K562 (cell line): Measurements from ENCODE around the gene WDR90. TPM values are rescaled to one million over a fixed set of nuclear protein-coding genes. Genes with fewer than 3 reads are reported as not detected.
A peak's percentile ranks its signal among the peaks of the same experiment; 100 is the strongest.

Experiments used
- ATAC-seq: fragments of 200-7000 bp; cut with Tn5 transposase; 3 replicates; pipeline ENCODE4 v1.9.1; 2020; ENCODE audit warnings: moderate library complexity
- BruUV-seq: library from RNA; stranded (reverse); fragments of 400-500 nt; replicated peaks from 2 replicates; lab custom pipeline; 2021; lab: Mats Ljungman, UMichigan
- CTCF ChIA-PET: fragments of 300-600 bp; formaldehyde crosslinking; extraction: SDS; loops from one replicate; lab custom pipeline; 2021; ENCODE audit warnings: low intra/inter-chr PET ratio; lab: Yijun Ruan, JAX
- POLR2A ChIA-PET: fragments of 300-600, 350-650 bp; sonication (Branson Sonifier 250); formaldehyde crosslinking; extraction: SDS; loops from one replicate; lab custom pipeline; 2021; ENCODE audit warnings: antibody characterized with exemption, inconsistent platforms; lab: Yijun Ruan, JAX
- DNase-seq, 4 experiments: peaks; one replicate each; pipeline versions ENCODE4 v3.0.0 to v3.0.0-alpha.2; 2011 to 2018; ENCODE audit warnings: low spot score in 3 of 4, mixed read lengths in 3 of 4; ENCODE audit errors: extremely low read depth in 1 of 4
- FAIRE-seq: peaks from 2 replicates; lab custom pipeline; 2011; peaks lifted over from hg19 to GRCh38; lab: Jason Lieb, UNC
- H2AFZ ChIP-seq: 2 replicates; pipeline ENCODE4 v1.6.0; 2011; ENCODE audit warnings: low read depth, low read length, control low read depth, inconsistent platforms
- H3K27ac ChIP-seq: fragments of 200-600 bp; 3 replicates; pipeline ENCODE4 v1.8.0; 2011; ENCODE audit warnings: low read depth, mild to moderate bottlenecking, control low read depth, inconsistent platforms, low read length, moderate library complexity, mixed read lengths; ENCODE audit errors: extremely low read depth
- H3K27me3 ChIP-seq, 2 experiments: fragments of 300-600 bp in 1 of 2; 2 replicates in 1 of 2; 3 replicates in 1 of 2; pipeline versions ENCODE4 v1.6.0 to v1.8.0; 2011; ENCODE audit warnings: inconsistent platforms in 2 of 2, low read length in 2 of 2, mild to moderate bottlenecking in 1 of 2, mixed read lengths in 1 of 2, moderate library complexity in 1 of 2; ENCODE audit not compliant: control insufficient read depth in 2 of 2, insufficient read depth in 2 of 2
- H3K36me3 ChIP-seq: fragments of 300-600 bp; 3 replicates; pipeline ENCODE4 v1.8.0; 2011; ENCODE audit warnings: mild to moderate bottlenecking, low read length, inconsistent platforms; ENCODE audit not compliant: control insufficient read depth, insufficient read depth
- H3K4me1 ChIP-seq, 2 experiments: fragments of 200-600 bp in 1 of 2; replicated peaks in 1 of 2; 2 replicates in 1 of 2; 3 replicates in 1 of 2; pipeline versions ENCODE4 v1.5.1 to v1.8.0; 2011; ENCODE audit warnings: inconsistent platforms in 2 of 2, low read length in 2 of 2, mild to moderate bottlenecking in 1 of 2, mixed read lengths in 1 of 2, moderate library complexity in 1 of 2; ENCODE audit not compliant: control insufficient read depth in 2 of 2, insufficient read depth in 2 of 2
- H3K4me2 ChIP-seq: 2 replicates; pipeline ENCODE4 v1.6.1; 2011; ENCODE audit warnings: low read length, control low read depth, inconsistent platforms, mixed read lengths; ENCODE audit not compliant: insufficient read depth
- H3K4me3 ChIP-seq: fragments of 200-600 bp; sonication (generic), shearing (Covaris generic); 2 replicates; pipeline ENCODE4 v1.5.1; 2016; ENCODE audit warnings: control low read depth, inconsistent platforms
- H3K79me2 ChIP-seq: fragments of 200-600 bp; 3 replicates; pipeline ENCODE4 v1.8.0; 2011; ENCODE audit warnings: low read length, inconsistent platforms; ENCODE audit not compliant: control insufficient read depth, insufficient read depth
- H3K9ac ChIP-seq, 2 experiments: 2 replicates each; pipeline versions ENCODE4 v1.6.0 to v1.6.1; 2011; ENCODE audit warnings: low read depth in 2 of 2, low read length in 2 of 2, control low read depth in 1 of 2, inconsistent platforms in 1 of 2, mild to moderate bottlenecking in 1 of 2, mixed read lengths in 1 of 2; ENCODE audit not compliant: insufficient read depth in 1 of 2
- H3K9me1 ChIP-seq: one replicate; pipeline ENCODE4 v1.6.0; 2011; ENCODE audit warnings: inconsistent platforms, mild to moderate bottlenecking, low read length, moderate library complexity; ENCODE audit not compliant: control insufficient read depth, insufficient read depth
- H3K9me3 ChIP-seq: replicated peaks from 2 replicates; pipeline ENCODE4 v1.5.1; 2011; ENCODE audit warnings: low read depth, low read length, inconsistent platforms; ENCODE audit not compliant: control insufficient read depth, insufficient read depth
- H4K20me1 ChIP-seq: replicated peaks from 2 replicates; pipeline ENCODE4 v1.6.1; 2011; ENCODE audit warnings: low read length, inconsistent platforms, mixed read lengths; ENCODE audit not compliant: control insufficient read depth, insufficient read depth
- MBD2 ChIP-seq: sonication (generic); IDR thresholded peaks from 2 replicates; pipeline ENCODE4 v1.6.1; 2016; ENCODE audit warnings: low read depth, borderline replicate concordance
- whole genome bisulfite sequencing: fragments of 100-300 bp; shearing (Covaris generic); methylation state at CpG from one replicate; pipeline ENCODE4 v1.1.6; 2016; ENCODE audit warnings: low coverage, mixed read lengths; ENCODE audit not compliant: insufficient coverage; ENCODE audit errors: missing lambda C conversion rate; 5-methylcytosine and 5-hydroxymethylcytosine counted together
- in situ Hi-C: fragments of 300-500 bp; cut with MboI; formaldehyde crosslinking; loops from 4 replicates; pipeline ENCODE4 v1.15.0; 2018; ENCODE audit warnings: inconsistent platforms, mixed read lengths
- intact Hi-C: fragments of 100-400 bp; cut with micrococcal nuclease; formaldehyde crosslinking; loops from 2 replicates; pipeline ENCODE4 v1.14.2; 2022
- polyA plus RNA-seq, 8 experiments: library from polyadenylated mRNA; depleted of rRNA in 4 of 8; stranded (reverse) in 5 of 8; unstranded in 3 of 8; fragments of >200 nt; fragmentation: Nextera tagmentation in 2 of 8; fragmentation: Illumina TruSeq in 1 of 8; extraction: Ambion mirVana in 2 of 8; extraction: Trizol in 1 of 8; gene quantifications; 2 replicates each; pipeline versions ENCODE4 v1.2.1 to v1.2.3, GENCODE V29; 2011 to 2014; ENCODE audit warnings: inconsistent platforms in 1 of 8, missing spikeins in 1 of 8
- total RNA-seq, 7 experiments: library from RNA; depleted of rRNA in 6 of 7; stranded (reverse); fragments of >200 nt in 6 of 7; fragmentation: Illumina TruSeq in 2 of 7; extraction: Trizol in 2 of 7; gene quantifications; 2 replicates each; pipeline versions ENCODE4 v1.2.1 to v1.2.3, GENCODE V29; 2011 to 2021; ENCODE audit warnings: low replicate concordance in 1 of 7
- TF ChIP-seq, protein P1 (sequence below): sonication (generic); formaldehyde crosslinking; IDR thresholded peaks from 2 replicates; pipeline ENCODE4 v1.8.1; 2023; ENCODE audit warnings: mild to moderate bottlenecking, missing genetic modification reagents
- TF ChIP-seq, protein P2 (sequence below): fragments of 450-650 bp; IDR thresholded peaks from 2 replicates; pipeline ENCODE4 v1.6.1; 2018; ENCODE audit not compliant: partially characterized antibody

The WDR90 gene
- total and polyA plus RNA-seq, 9 of the 15 experiments (the other 6 are each of a cell fraction or from before 2014, with no cell fraction given), result 0.44 to 12.6 (median 3.3) TPM

DNA sequence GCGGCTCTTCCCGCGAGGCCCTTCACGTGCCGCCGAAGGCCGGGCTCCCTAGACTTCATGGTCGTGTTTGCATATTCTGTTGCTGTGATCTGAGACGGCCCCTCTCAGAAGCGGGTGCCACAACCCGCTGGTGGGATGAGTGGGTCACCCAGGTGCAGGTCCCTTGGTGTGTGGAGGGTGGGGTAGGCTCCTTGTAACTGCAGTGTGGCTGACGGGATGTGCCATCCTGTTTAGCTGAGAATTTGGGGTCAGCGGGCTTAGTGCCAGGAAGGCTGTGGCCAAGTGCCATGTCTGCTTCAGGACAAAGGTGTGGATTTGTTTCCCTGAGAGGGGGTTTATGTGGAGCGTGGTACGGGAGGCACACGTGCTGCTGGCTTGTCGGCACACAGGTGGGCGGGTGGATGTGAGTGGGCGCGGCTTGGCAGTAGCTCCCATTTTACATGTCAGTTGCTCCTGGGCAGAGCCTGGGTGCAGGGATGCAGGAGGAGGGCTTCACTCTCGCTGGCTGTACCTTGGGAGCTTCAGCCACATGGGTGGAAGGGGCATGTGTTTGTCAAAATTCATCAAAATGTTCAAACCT is 27.5 kb upstream of the WDR90 start:
- CTCF ChIA-PET, result no interaction called here
- peak; percentile 5; the same call in 1 of the 2 replicates for TF ChIP-seq MBD2
- TF ChIP-seq, protein P1, sequence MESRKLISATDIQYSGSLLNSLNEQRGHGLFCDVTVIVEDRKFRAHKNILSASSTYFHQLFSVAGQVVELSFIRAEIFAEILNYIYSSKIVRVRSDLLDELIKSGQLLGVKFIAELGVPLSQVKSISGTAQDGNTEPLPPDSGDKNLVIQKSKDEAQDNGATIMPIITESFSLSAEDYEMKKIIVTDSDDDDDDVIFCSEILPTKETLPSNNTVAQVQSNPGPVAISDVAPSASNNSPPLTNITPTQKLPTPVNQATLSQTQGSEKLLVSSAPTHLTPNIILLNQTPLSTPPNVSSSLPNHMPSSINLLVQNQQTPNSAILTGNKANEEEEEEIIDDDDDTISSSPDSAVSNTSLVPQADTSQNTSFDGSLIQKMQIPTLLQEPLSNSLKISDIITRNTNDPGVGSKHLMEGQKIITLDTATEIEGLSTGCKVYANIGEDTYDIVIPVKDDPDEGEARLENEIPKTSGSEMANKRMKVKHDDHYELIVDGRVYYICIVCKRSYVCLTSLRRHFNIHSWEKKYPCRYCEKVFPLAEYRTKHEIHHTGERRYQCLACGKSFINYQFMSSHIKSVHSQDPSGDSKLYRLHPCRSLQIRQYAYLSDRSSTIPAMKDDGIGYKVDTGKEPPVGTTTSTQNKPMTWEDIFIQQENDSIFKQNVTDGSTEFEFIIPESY (CRISPR knock-in tag), result 0 out of 2 replicates have a peak, but pooled peaks have one; percentile 49
- TF ChIP-seq, protein P2, sequence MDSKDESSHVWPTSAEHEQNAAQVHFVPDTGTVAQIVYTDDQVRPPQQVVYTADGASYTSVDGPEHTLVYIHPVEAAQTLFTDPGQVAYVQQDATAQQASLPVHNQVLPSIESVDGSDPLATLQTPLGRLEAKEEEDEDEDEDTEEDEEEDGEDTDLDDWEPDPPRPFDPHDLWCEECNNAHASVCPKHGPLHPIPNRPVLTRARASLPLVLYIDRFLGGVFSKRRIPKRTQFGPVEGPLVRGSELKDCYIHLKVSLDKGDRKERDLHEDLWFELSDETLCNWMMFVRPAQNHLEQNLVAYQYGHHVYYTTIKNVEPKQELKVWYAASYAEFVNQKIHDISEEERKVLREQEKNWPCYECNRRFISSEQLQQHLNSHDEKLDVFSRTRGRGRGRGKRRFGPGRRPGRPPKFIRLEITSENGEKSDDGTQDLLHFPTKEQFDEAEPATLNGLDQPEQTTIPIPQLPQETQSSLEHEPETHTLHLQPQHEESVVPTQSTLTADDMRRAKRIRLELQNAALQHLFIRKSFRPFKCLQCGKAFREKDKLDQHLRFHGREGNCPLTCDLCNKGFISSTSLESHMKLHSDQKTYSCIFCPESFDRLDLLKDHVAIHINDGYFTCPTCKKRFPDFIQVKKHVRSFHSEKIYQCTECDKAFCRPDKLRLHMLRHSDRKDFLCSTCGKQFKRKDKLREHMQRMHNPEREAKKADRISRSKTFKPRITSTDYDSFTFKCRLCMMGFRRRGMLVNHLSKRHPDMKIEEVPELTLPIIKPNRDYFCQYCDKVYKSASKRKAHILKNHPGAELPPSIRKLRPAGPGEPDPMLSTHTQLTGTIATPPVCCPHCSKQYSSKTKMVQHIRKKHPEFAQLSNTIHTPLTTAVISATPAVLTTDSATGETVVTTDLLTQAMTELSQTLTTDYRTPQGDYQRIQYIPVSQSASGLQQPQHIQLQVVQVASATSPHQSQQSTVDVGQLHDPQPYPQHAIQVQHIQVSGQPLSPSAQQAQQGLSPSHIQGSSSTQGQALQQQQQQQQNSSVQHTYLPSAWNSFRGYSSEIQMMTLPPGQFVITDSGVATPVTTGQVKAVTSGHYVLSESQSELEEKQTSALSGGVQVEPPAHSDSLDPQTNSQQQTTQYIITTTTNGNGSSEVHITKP, result no peak
- Histone ChIP-seq H3K36me3 (peaks cover 8% of the 10 kb centered on the region; the same call in 2 of the 3 replicates), H4K20me1 (no peaks in the 10 kb centered on the region), H3K79me2 (peaks cover 19% of the 10 kb centered on the region; the same call in 2 of the 3 replicates), H3K27ac (peak overlapping the region; percentile 71; the same call in 2 of the 3 replicates), H3K9me3 (no peaks in the 10 kb centered on the region), H3K9ac (peak overlapping the region; percentile 67 to 93), H3K27me3 (no peaks in the 10 kb centered on the region), H3K9me1 (no peaks in the 10 kb centered on the region), H3K4me2 (peak overlapping the region; percentile 73), H3K4me3 (0 out of 2 replicates have a peak overlapping the region, but pooled peaks have one; percentile 24), H2AFZ (peak overlapping the region; percentile 53), H3K4me1 (peaks cover 21 to 71% of the 10 kb centered on the region in 2 experiments)
- intact Hi-C loops, result loop anchor here (2.0 kb wide), 1 partner anchor 15 kb away; the partner anchor contains the start of gene METTL26
- no peak for ATAC-seq
- no peak for FAIRE-seq
- no TSS peak for BruUV-seq
- POLR2A ChIA-PET, result interaction anchor here (0.7 to 1.3 kb wide), 13 partner anchors 9 to 355 kb away, joined by 3 to 9 read pairs (median 3); partner anchors contain the start of genes METTL26 and WFIKKN1
- DNase-seq, result no peak
- in situ Hi-C loops, result no loop called here
- WGBS, result 73% methylated on average over 20 of the region's 21 CpGs
